Urinary bladder (tissue), 4 donors: ENCODE measurements around the gene PRICKLE3. TPM values are rescaled to one million over a fixed set of nuclear protein-coding genes. Genes with fewer than 3 reads are reported as not detected.

ENCODE experiments used
- DNase-seq: peaks from one replicate; pipeline ENCODE4 v3.0.0-alpha.2; 2015; ENCODE audit errors: extremely low spot score
- H3K27ac ChIP-seq: one replicate; pipeline ENCODE4 v1.5.1; 2013; ENCODE audit warnings: low read depth, mild to moderate bottlenecking, moderate library complexity
- H3K36me3 ChIP-seq: one replicate; pipeline ENCODE4 v1.6.1; 2013; ENCODE audit warnings: mild to moderate bottlenecking, moderate library complexity; ENCODE audit not compliant: insufficient read depth
- H3K4me1 ChIP-seq: one replicate; pipeline ENCODE4 v1.6.1; 2013; ENCODE audit warnings: mild to moderate bottlenecking, moderate library complexity; ENCODE audit not compliant: insufficient read depth
- H3K4me3 ChIP-seq: one replicate; pipeline ENCODE4 v1.5.1; 2013; ENCODE audit warnings: low read depth, low read length
- WGBS: extraction: QIAGEN DNeasy Blood & Tissue Kit; methylation state at CpG from one replicate; pipeline ENCODE4 v1.1.7; 2013; 5-methylcytosine and 5-hydroxymethylcytosine counted together
- polyA plus RNA-seq: library from polyadenylated mRNA; stranded (reverse); fragments of 200-250 nt; gene quantifications from one replicate; pipeline ENCODE4 v1.2.3, GENCODE V29; 2013
- total RNA-seq: library from RNA; depleted of rRNA; stranded (reverse); fragments of >200 nt; gene quantifications from one replicate; pipeline ENCODE4 v1.2.3, GENCODE V29; 2014
- donor health status: healthy with polysubstance abuse.
- donor health status: healthy.

Gene PRICKLE3, protein sequence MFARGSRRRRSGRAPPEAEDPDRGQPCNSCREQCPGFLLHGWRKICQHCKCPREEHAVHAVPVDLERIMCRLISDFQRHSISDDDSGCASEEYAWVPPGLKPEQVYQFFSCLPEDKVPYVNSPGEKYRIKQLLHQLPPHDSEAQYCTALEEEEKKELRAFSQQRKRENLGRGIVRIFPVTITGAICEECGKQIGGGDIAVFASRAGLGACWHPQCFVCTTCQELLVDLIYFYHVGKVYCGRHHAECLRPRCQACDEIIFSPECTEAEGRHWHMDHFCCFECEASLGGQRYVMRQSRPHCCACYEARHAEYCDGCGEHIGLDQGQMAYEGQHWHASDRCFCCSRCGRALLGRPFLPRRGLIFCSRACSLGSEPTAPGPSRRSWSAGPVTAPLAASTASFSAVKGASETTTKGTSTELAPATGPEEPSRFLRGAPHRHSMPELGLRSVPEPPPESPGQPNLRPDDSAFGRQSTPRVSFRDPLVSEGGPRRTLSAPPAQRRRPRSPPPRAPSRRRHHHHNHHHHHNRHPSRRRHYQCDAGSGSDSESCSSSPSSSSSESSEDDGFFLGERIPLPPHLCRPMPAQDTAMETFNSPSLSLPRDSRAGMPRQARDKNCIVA
- total RNA-seq (4.7 TPM), polyA plus RNA-seq (15.2 TPM)

DNA sequence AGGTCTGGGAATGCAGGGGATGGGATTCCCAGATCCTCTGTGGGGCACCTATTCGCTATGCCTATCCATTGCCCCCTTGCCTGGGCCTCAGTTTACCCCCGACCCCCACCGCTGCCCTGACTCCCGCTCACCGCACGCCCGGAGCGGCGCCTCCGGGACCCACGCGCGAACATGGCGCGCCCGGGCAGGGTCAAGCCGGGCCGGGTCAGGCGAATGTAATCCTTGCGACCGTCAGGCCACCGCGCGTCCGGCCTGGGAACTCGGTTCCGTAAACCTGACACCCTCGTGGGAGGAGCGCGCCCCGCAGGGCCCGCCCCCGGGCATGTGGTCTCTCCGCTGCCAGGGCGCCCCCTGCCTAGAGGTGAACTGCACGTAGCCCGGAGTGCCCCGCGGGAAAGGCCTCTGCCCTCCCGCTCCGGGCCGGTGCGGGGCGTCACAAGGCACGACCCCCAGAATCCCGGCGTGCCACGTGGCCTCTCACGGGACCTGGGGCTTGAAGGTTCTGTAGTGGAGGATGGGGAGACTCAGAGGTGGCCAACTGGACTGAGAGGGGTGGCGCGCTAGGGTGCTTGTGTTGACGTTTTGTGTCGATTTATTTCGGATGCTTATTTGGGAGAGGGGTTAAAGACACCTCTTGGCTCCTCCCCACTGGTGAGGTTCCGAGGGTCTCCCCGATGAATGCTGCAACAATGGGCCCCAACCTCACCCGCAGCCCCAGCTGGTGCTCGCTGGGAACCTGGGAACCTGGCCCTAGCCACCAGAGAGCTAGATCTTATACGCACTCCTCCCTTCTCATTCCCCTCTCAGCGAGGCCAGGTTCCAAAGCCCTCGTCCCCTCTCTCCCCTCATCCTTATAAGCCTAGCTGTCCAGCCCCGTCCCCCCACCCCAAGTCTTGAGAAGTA is at the start of gene PRICKLE3:
PRICKLE3 (minus strand) TSS at position 249 of the 903 bp plus-strand sequence; CDS start at position 173, 76 bp downstream.
- DNase-seq = no peak
- Histone ChIP-seq H3K36me3 (no peaks in the 10 kb centered on the region), H3K27ac (peak within 1 kb of the TSS; percentile 83), H3K4me3 (peak within 1 kb of the TSS; percentile 61), H3K4me1 (no peaks in the 10 kb centered on the region)
- 9% methylated on average over 62 of the region's 62 CpGs for WGBS

DNA sequence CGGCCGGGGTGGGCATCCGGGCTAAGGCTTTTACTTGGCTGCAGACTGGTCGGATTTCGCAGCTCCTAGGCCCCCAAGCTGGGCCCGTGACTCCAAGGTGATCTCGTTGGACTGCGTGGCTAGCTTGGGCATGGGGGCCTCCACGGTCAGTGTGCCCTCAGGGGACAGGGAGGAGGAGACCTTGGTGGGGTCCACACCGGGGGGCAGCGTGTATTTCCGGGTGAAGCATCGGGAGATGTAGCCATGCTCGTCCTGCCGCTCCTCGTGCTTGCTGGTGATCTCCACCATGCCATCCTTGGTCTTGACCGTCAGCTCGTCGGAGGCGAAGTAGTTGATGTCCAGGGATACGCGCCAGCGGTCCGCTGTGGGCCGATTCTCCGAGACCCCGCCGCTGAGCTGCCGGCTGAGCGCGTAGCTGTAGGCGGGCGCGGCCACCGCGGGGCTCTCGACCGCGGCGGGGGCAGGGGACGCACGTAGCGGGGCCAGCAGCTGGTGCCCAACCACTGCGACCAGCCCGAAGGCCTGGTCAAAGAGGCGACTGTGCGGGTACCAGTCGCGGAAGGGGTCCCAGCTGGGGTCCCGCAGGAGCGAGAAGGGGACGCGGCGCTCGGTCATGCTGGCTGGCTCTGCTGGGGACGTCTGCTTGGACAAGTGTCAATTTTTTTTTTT is 47.8 kb upstream of the PRICKLE3 start:
- H3K36me3 ChIP-seq = no peaks in the 10 kb centered on the region
- H3K4me1 ChIP-seq = no peaks in the 10 kb centered on the region
- no peak overlapping the region for H3K4me3 ChIP-seq
- no peak overlapping the region for H3K27ac ChIP-seq
- WGBS = 32% methylated on average over 56 of the region's 56 CpGs
- no peak for DNase-seq

DNA sequence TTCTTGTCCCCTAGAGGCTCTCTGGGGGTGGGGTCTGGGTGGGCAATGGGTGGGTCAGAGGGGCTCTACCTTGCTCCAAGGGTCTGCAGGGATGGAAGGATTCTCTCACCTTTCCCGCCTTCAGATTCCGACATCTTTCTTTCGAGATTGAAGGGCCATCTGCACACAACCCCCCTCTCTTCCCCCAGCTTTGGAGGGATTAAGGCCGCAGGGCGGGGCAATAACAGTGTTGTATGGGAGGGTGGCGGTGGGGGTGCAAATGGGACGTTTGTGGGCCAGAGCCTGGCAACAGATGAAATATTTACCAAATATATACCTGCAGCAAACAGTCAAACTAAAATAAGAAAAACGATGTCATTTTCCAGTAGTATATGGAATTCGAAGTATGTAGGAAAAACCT is 47.0 kb upstream of the PRICKLE3 start, which contains the start of gene CACNA1F:
CACNA1F (minus strand) TSS at position 165 of the 400 bp plus-strand sequence; CDS start at position 134, 31 bp downstream.
- WGBS = 79% methylated on average over 9 of the region's 9 CpGs
- Histone ChIP-seq H3K36me3 (no peaks in the 10 kb centered on the region), H3K27ac (no peak within 1 kb of the TSS), H3K4me1 (no peaks in the 10 kb centered on the region), H3K4me3 (no peak within 1 kb of the TSS)
- no peak for DNase-seq

DNA sequence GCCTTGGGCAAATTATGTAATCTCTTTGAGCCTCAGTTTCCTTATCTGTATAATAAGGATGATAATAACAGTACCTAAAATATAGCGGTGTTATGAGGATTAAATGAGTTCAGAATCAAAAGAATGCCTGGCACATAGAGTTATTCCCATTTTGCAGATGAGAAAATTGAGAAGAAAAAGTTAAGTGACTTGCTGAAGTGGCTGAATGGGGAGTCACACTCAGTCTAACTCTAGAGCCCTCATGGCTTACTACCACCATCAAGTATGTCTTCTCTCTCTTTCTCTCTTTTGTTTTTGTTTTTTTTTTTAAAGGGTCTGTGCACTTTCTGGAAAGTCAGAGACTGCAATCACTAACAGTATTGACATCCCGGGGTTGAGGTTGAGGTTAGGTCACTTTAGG is 46.4 kb upstream of the PRICKLE3 start:
- no peaks in the 10 kb centered on the region for H3K4me1 ChIP-seq
- 89% methylated on average over 2 of the region's 2 CpGs for WGBS
- H3K4me3 ChIP-seq = no peak overlapping the region
- no peaks in the 10 kb centered on the region for H3K36me3 ChIP-seq
- no peak overlapping the region for H3K27ac ChIP-seq
- DNase-seq = no peak

DNA sequence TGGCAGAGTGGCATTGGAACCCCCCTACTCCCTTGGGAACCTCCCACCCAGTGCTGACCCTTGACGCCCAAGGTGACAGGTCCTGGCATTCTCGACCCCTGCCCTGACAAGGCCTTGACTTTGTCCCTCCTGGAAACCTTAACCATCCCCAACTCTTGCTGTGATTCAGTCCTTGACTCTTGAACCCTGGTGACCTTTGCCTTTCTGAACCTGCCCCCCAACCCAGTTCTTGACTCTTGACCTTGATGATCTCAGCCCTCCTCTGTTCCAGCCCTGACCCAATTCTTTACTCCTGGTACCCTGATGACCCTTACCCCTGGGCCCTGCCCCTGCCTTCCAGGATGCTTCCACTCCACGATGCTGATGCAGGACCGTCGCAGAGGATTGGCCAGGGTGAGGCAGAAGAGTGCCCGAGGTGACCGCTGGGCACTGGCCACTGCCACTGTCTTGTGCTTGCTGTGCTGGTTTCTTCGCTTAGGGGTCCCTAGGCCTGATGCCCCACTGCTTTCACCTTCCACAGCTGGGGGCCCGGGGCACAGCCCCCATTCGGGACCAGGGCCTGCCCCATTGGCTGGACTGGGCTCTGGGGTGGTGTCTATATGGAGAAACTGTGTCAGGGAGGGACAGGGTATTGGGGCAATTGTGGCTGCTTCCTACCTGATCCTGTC is 45.3 kb upstream of the PRICKLE3 start:
- Histone ChIP-seq H3K4me1 (no peaks in the 10 kb centered on the region), H3K4me3 (no peak overlapping the region), H3K27ac (no peak overlapping the region), H3K36me3 (no peaks in the 10 kb centered on the region)
- no peak for DNase-seq
- WGBS = 94% methylated on average over 10 of the region's 10 CpGs

DNA sequence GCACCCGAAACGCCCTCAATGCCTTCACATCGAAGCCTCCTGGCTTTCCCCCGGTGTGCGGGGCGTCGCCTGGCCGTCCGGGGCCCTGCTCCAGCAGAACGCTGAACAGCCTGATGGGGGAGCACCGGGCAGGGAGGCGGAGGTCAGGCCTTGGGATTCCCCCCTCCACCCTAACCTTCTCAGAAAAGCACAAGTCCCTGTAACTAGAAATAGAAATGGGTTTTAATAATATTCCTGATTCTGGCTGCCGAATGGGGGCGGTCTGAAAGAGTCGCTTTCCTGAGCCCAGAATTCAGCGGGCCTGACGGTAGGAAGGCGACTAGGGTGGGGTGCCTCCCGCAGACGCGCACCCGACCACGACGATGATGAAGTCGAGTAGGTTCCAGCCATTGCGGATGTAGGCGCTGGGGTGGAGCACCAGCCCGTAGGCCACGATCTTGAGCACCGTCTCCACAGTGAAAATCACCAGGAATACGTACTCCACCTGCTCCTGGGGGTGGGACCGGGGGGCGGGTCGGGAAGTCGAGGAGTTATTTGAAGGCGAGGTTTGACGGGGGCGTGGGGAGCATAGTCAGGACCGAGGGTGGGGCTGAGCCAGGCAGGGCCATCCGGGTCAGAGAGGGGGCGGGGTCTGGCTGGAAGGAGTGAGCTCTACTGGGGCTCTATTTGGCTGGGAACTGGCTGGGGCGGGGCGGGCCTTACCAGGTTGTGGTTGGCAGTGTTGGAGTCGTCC is 44.5 kb upstream of the PRICKLE3 start:
- 6% methylated on average over 44 of the region's 44 CpGs for WGBS
- Histone ChIP-seq H3K4me3 (peak overlapping the region; percentile 29), H3K4me1 (no peaks in the 10 kb centered on the region), H3K27ac (no peak overlapping the region), H3K36me3 (no peaks in the 10 kb centered on the region)
- DNase-seq = no peak

DNA sequence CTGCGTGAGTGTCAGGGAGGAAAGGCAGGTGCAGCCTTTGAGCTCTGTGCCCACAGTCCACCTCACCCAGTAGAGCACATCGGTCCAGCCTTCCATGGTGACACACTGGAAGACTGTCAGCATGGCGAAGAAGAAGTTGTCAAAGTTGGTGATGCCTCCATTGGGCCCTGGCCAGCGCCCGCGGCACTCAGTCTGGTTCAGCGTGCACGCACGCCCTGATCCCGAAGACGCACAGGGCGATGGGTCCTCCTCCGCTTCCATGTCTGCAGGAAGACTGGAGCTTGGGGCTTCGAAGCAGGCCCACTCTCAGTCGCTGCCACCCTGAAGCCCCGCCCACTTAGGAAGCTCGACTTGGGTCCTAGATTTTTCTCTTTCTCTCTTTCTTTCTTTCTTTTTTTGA is 42.0 kb upstream of the PRICKLE3 start:
- Histone ChIP-seq H3K27ac (no peak overlapping the region), H3K36me3 (no peaks in the 10 kb centered on the region), H3K4me3 (no peak overlapping the region), H3K4me1 (no peaks in the 10 kb centered on the region)
- DNase-seq = no peak
- 88% methylated on average over 17 of the region's 17 CpGs for WGBS

DNA sequence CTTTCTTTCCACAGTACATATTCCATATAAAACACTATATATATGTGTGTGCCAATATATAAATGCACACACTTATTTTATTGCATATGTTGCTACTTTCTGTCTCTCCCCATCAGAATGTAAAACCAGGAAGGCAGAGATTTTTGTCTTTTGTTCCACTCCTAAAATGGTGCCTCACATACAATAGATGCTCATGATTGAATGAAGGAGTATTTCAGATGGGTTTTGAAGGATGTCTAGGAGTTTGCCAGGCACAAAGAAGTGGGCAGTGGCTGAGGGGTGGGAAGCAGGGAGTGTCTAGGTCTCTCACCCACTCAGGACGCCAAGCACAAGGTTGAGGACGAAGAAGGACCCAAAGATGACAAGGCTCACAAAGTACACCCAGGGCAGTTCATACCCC is 41.6 kb upstream of the PRICKLE3 start:
- 89% methylated on average over 2 of the region's 2 CpGs for WGBS
- H3K4me3 ChIP-seq = no peak overlapping the region

DNA sequence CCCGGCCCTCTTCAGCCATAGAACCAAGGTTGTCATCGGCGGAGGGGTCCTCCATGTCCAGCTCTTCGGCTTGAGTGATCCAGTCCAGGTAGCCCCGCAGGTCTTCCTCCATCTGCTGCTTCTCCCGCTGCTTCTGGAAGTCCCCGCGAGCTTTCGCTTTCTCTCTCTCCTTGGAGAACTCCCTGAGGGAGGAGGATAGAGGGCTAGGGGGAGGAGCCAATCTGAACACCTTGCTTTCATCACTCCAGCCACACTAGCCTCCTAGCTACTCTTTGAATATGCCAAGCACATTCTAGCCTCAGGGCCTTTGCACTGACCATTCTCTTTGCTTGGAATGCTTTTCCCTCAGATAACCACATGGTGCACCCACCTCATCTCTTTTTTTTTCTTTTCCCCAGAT is 40.8 kb upstream of the PRICKLE3 start:
- Histone ChIP-seq H3K36me3 (no peaks in the 10 kb centered on the region), H3K27ac (no peak overlapping the region), H3K4me3 (no peak overlapping the region), H3K4me1 (no peaks in the 10 kb centered on the region)
- 91% methylated on average over 9 of the region's 9 CpGs for WGBS
- DNase-seq = no peak

More for the DNA sequence above, 41.6 kb upstream of the PRICKLE3 start:
- H3K27ac ChIP-seq = no peak overlapping the region
- DNase-seq = no peak
- no peaks in the 10 kb centered on the region for H3K4me1 ChIP-seq
- no peaks in the 10 kb centered on the region for H3K36me3 ChIP-seq

DNA sequence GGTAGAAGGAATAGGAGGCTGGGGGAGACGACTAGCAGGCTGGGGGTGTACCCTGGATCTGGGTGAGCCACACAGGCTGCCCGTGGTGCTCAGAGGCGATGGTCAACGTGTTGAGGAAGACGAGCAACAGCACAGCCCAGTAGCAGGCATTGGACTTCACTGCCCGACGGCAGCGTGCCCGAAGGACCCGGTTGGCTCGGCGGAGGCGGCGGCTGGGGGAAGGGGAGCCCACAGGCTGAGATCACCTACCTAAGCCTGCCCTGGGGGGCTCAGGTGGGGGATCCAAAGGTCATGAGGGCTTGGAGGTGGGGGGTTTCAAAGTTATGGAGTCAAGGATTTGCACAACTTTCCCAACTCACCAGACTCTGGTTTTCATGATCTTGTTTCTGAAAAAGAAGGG is 39.7 kb upstream of the PRICKLE3 start:
- no peak overlapping the region for H3K4me3 ChIP-seq
- whole genome bisulfite sequencing = 72% methylated on average over 14 of the region's 14 CpGs
- no peaks in the 10 kb centered on the region for H3K36me3 ChIP-seq
- no peak overlapping the region for H3K27ac ChIP-seq
- DNase-seq = no peak
- no peaks in the 10 kb centered on the region for H3K4me1 ChIP-seq

DNA sequence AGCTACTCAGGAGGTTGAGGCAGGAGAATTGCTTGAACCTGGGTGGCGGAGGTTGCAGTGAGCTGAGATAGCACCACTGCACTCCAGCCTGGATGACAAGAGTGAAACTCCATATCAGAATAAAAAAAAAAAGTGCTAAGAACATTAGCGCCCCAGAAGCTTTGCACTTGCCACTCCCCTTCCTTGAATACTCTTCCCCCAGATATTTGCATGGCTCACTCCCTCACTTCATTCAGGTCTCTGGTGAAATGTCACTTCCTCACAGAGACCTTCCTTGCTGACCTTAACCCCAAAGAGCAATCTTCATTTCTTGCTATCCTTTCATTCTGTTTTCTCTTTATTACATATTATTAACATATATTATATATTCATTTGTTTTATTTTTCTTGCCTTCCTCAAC is 35.7 kb upstream of the PRICKLE3 start:
- H3K27ac ChIP-seq = no peak overlapping the region
- H3K4me1 ChIP-seq = no peaks in the 10 kb centered on the region
- H3K36me3 ChIP-seq = no peaks in the 10 kb centered on the region
- no peak overlapping the region for H3K4me3 ChIP-seq
- 71% methylated on average over 2 of the region's 2 CpGs for WGBS
- DNase-seq = no peak

DNA sequence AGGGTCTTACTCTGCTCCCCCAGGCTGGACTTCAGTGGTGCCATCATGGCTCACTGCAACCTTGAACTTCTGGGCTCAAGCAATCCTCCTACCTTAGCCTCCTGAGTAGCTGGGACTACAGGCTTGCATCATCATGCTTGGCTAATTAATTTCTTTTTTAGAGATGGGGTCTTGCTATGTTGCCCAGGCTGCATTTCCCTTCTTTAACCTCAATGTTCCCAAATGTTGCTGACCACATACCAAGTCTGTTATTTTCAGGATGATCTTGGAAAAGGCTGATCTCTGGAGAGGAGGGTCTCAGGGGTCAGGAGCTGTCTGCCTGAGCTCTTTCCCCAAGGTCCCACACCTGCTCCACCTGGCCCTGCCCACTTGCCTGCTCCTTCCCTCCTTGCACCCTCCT is 33.9 kb upstream of the PRICKLE3 start:
- no peak overlapping the region for H3K4me3 ChIP-seq
- no peaks in the 10 kb centered on the region for H3K36me3 ChIP-seq
- DNase-seq = no peak
- no peaks in the 10 kb centered on the region for H3K4me1 ChIP-seq
- no peak overlapping the region for H3K27ac ChIP-seq
